HepG2 (cell line): ENCODE results near the gene BCAS3. TPM values are rescaled to one million over a fixed set of nuclear protein-coding genes. Genes with fewer than 3 reads are reported as not detected.

ENCODE experiments used
- BHLHE40 ChIP-seq: IDR thresholded peaks from 2 replicates; pipeline ENCODE4 v1.6.1; 2011; ENCODE audit warnings: low read length, improper control_type of control experiment
- HNF4A ChIP-seq: sonication (generic); formaldehyde crosslinking; IDR thresholded peaks from 2 replicates; pipeline ENCODE4 v1.4.0; 2020; ENCODE audit warnings: missing genetic modification reagents
- HNF4G ChIP-seq, 2 experiments: sonication (generic) in 1 of 2; formaldehyde crosslinking in 1 of 2; IDR thresholded peaks; 2 replicates each; pipeline versions ENCODE4 v1.4.0 to v1.6.1; 2011 to 2020; ENCODE audit warnings: borderline replicate concordance in 2 of 2, low read depth in 2 of 2, mild to moderate bottlenecking in 2 of 2, low read length in 1 of 2, missing genetic modification reagents in 1 of 2, moderate library complexity in 1 of 2
- JDP2 ChIP-seq: sonication (generic); formaldehyde crosslinking; IDR thresholded peaks from 2 replicates; pipeline ENCODE4 v1.8.1; 2022; ENCODE audit warnings: missing genetic modification reagents, borderline replicate concordance
- MAFK ChIP-seq, 2 experiments: IDR thresholded peaks in 1 of 2; conservative IDR thresholded peaks in 1 of 2; 2 replicates each; pipeline ENCODE4 v1.6.1; 2011; ENCODE audit warnings: improper control_type of control experiment in 2 of 2, low read length in 2 of 2
- PATZ1 ChIP-seq: sonication (generic); formaldehyde crosslinking; IDR thresholded peaks from 2 replicates; pipeline ENCODE4 v1.4.0; 2020; ENCODE audit warnings: missing genetic modification reagents
- PAX8 ChIP-seq: sonication (generic); formaldehyde crosslinking; IDR thresholded peaks from 2 replicates; pipeline ENCODE4 v1.8.0; 2022; ENCODE audit warnings: mild to moderate bottlenecking, missing genetic modification reagents, borderline replicate concordance
- POLR2A ChIP-seq, 2 experiments: IDR thresholded peaks; 2 replicates each; pipeline ENCODE4 v1.6.1; 2011; ENCODE audit warnings: low read depth in 2 of 2, low read length in 2 of 2, mild to moderate bottlenecking in 1 of 2, moderate library complexity in 1 of 2; ENCODE audit not compliant: insufficient read depth in 1 of 2
- RARG ChIP-seq: sonication (generic); formaldehyde crosslinking; IDR thresholded peaks from 2 replicates; pipeline ENCODE4 v1.4.0; 2020; ENCODE audit warnings: low read depth, mild to moderate bottlenecking, missing genetic modification reagents
- RBM39 ChIP-seq: fragments of 200-400 bp; formaldehyde crosslinking; IDR thresholded peaks from one replicate; pipeline ENCODE4 v1.6.1; 2018; ENCODE audit warnings: antibody characterized with exemption, mild to moderate bottlenecking, low read depth, low read length; ENCODE audit not compliant: poor library complexity, severe bottlenecking
- RNF2 ChIP-seq: fragments of 450-650 bp; conservative IDR thresholded peaks from 2 replicates; pipeline ENCODE4 v1.6.1; 2016; ENCODE audit warnings: low read depth
- SIX1 ChIP-seq: sonication (generic); formaldehyde crosslinking; IDR thresholded peaks from 2 replicates; pipeline ENCODE4 v1.4.0; 2020; ENCODE audit warnings: missing genetic modification reagents, borderline replicate concordance
- TFAP4 ChIP-seq: sonication (generic); IDR thresholded peaks from 2 replicates; pipeline ENCODE4 v1.6.1; 2016; ENCODE audit warnings: low read depth, borderline replicate concordance
- U2AF2 ChIP-seq: fragments of 200-400 bp; formaldehyde crosslinking; IDR thresholded peaks from 2 replicates; pipeline ENCODE4 v1.6.1; 2017; ENCODE audit warnings: low read depth, mild to moderate bottlenecking, low read length
- ZHX2 ChIP-seq, 2 experiments: sonication (generic) in 1 of 2; formaldehyde crosslinking in 1 of 2; IDR thresholded peaks; 2 replicates each; pipeline versions ENCODE4 v1.6.1 to v1.9.0; 2014 to 2022; ENCODE audit warnings: antibody characterized with exemption in 1 of 2, borderline replicate concordance in 1 of 2, inconsistent platforms in 1 of 2, low read depth in 1 of 2, missing genetic modification reagents in 1 of 2
- ZNF33B ChIP-seq: sonication (generic); formaldehyde crosslinking; IDR thresholded peaks from 2 replicates; pipeline ENCODE4 v1.5.1; 2020; ENCODE audit warnings: mild to moderate bottlenecking, missing genetic modification reagents
- ZNF367 ChIP-seq: sonication (generic); formaldehyde crosslinking; IDR thresholded peaks from 2 replicates; pipeline ENCODE4 v1.4.0; 2020; ENCODE audit warnings: missing genetic modification reagents, borderline replicate concordance
- ZNF562 ChIP-seq: sonication (generic); formaldehyde crosslinking; IDR thresholded peaks from 2 replicates; pipeline ENCODE4 v1.8.0; 2022; ENCODE audit warnings: missing genetic modification reagents, borderline replicate concordance
- ZNF766 ChIP-seq: sonication (generic); formaldehyde crosslinking; IDR thresholded peaks from 2 replicates; pipeline ENCODE4 v1.5.0; 2020; ENCODE audit warnings: missing genetic modification reagents, borderline replicate concordance
- polyA plus RNA-seq, 8 experiments: library from polyadenylated mRNA; depleted of rRNA in 3 of 8; stranded (reverse) in 7 of 8; unstranded in 1 of 8; fragments of >200 nt; fragmentation: Illumina TruSeq in 4 of 8; extraction: Trizol in 4 of 8; gene quantifications; 2 replicates each; pipeline versions ENCODE4 v1.2.1 to v1.2.3, GENCODE V29; 2011 to 2016; ENCODE audit warnings: low read depth in 4 of 8, missing spikeins in 1 of 8, mixed read lengths in 1 of 8; ENCODE audit not compliant: insufficient read depth in 1 of 8
- total RNA-seq, 5 experiments: library from RNA; depleted of rRNA; stranded (reverse); fragments of >200 nt; fragmentation: Illumina TruSeq; extraction: Trizol; gene quantifications; 2 replicates each; pipeline ENCODE4 v1.2.3, GENCODE V29; 2016; ENCODE audit warnings: low read depth in 1 of 5

Gene BCAS3
- total and polyA plus RNA-seq, 2 of the 13 experiments (the other 11 are each of a cell fraction or from before 2014, with no cell fraction given): 10.7 to 11.2 TPM

- TF ChIP-seq TFAP4: peak; percentile 19; the same call in 1 of the 2 replicates
- no peak for TF ChIP-seq RNF2
- TF ChIP-seq U2AF2: no peak
- TF ChIP-seq RBM39: no peak
- TF ChIP-seq ZNF367: no peak
- TF ChIP-seq ZNF562: no peak
- TF ChIP-seq ZHX2 (IDR thresholded peaks at IDR 0.05; ENCODE audit: low read depth): no peak
- TF ChIP-seq ZHX2 (CRISPR knock-in tag; IDR thresholded peaks at IDR 0.05; ENCODE audit: borderline replicate concordance): no peak
- no peak for TF ChIP-seq ZNF33B (CRISPR knock-in tag)
- no peak for TF ChIP-seq SIX1 (CRISPR knock-in tag)
- TF ChIP-seq MAFK (conservative IDR thresholded peaks at IDR 0.05 in 1 of 2, IDR thresholded peaks at IDR 0.05 in 1 of 2; ENCODE audit: low read length in 2 of 2): peak; percentile 33 to 58; a peak in 3 of 4 replicates
- TF ChIP-seq ZNF766 (CRISPR knock-in tag): no peak
- no peak for TF ChIP-seq JDP2 (CRISPR knock-in tag)
- TF ChIP-seq HNF4G (IDR thresholded peaks at IDR 0.05; ENCODE audit: borderline replicate concordance, low read depth, low read length): peak; percentile 48; the same call in 1 of the 2 replicates
- peak; percentile 38; the same call in 1 of the 2 replicates for TF ChIP-seq HNF4G (CRISPR knock-in tag; IDR thresholded peaks at IDR 0.05; ENCODE audit: borderline replicate concordance, low read depth)
- no peak for TF ChIP-seq BHLHE40
- no peak for TF ChIP-seq RARG (CRISPR knock-in tag)
- peak; percentile 67 for TF ChIP-seq HNF4A (CRISPR knock-in tag)
- no peak for TF ChIP-seq POLR2A (IDR thresholded peaks at IDR 0.05; ENCODE audit: insufficient read depth in 1 of 2, low read depth in 2 of 2, low read length in 2 of 2)
- TF ChIP-seq PATZ1 (CRISPR knock-in tag): 0 out of 2 replicates have a peak, but pooled peaks have one; percentile 25
- no peak for TF ChIP-seq PAX8 (CRISPR knock-in tag)
Measured at GRCh38 chr17:61302953-61303816, 625.5 kb downstream of the BCAS3 start (continued).
